Stimulated activated CD8-positive, alpha-beta memory T cell treated with anti-CD3 and anti-CD28 coated beads, Interleukin-12 subunit alpha, Interleukin-12 subunit beta, amount 100 ng/mL, for 24 hours (primary cell): Measurements from ENCODE around the gene LCE1D.

ENCODE experiments used
- DNase-seq: peaks from one replicate; pipeline ENCODE4 v3.0.0-alpha.2; 2020; ENCODE audit errors: extremely low read depth

The LCE1D gene

DNA sequence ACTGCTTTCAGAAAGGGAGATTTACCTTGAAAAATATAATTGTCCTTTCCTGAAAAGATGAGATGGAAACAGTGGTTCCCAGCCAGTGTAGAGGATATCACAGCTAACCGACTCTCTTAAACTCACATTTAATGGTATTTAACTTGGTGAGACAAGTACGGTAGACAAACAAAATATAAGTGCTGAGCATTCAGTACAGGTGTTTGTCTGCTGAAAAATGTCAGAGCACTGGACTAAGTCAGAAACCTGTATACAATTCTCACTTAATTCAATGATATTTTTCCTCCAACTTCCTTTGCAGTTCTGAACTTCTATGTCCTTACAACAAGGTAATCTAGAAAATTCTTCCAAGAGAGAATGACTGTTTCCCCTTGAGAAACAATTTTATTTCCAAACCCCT, 15.2 kb downstream of the LCE1D start, which contains the start of gene LCE1B:
LCE1B (plus strand) TSS at position 301 of the 400 bp plus-strand sequence. CDS start 476 bp downstream, outside the sequence.
- DNase-seq = no peak

DNA sequence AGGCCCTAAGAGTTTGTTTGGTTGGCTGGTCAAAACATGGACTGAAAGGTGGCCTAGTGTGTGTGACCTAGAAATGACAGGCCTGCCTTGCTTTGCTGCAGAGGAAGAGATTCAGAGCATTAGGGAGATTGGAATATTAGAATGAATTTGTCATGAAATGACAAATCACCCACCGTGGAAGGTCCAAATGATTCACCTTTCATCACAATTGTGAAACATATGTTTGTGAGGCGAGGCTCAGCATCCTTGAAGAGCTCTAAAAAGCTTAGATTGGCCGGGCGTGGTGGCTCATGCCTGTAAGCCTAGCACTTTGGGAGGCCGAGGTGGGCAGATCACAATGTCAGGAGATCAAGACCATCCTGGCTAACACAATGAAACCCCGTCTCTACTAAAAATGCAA, 20.8 kb downstream of the LCE1D start:
- DNase-seq = no peak

DNA sequence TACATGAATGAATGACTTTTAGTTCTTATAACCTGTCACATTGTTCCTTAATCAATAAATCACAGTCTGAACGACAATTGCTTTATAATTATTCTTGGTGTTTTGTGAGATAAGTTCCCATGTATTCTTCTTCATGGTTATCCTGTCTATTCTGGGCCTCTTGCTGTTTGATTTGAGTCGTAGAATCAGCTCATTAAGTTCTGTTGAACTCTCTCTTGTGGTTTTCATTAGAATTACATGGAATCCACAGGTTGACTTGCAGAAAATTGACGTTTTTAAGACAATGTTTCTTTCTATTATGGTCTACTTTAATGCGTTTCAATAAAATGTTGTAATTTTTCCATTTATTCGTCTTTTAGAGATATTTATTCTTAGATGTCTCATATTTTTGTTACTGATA, 26.8 kb downstream of the LCE1D start:
- no peak for DNase-seq

DNA sequence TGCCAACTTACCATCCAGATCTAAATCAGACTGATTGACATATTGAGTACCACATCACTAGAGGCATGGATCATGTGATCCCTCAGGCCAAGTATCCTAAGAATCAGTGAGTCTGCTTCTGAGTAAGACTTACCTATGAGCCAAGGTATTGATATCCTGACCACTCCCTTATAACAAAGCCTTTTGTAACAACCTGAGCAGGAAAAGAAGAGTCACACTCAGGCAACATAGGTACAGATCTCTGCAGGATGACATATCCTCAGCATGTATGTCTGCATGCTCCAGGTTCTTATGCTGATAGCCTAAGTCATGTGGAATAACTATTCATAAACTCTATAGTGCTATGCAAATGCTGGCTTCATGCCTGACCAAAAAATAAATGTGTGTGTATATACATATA, 28.4 kb downstream of the LCE1D start:
- DNase-seq = no peak

DNA sequence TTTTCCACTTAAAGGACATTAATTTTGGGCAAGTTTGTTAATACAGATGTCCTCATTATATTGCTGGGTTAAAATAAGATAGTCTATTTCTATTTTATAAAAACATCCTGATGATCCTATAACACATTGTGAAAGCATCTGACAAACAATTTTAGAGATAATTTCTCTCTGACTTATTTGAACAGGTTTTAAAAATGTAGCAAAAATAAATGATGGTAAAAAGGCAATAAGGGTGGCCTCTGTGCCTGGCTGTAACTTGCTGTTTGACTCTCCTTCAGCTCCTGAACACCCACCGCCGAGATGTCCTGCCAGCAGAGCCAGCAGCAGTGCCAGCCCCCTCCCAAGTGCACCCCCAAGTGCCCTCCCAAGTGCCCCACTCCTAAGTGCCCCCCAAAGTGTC, 30.7 kb downstream of the LCE1D start, which contains the start of gene LCE1A:
LCE1A (plus strand) TSS at position 301 of the 400 bp plus-strand sequence; CDS start at position 301, 0 bp downstream.
- DNase-seq = no peak

DNA sequence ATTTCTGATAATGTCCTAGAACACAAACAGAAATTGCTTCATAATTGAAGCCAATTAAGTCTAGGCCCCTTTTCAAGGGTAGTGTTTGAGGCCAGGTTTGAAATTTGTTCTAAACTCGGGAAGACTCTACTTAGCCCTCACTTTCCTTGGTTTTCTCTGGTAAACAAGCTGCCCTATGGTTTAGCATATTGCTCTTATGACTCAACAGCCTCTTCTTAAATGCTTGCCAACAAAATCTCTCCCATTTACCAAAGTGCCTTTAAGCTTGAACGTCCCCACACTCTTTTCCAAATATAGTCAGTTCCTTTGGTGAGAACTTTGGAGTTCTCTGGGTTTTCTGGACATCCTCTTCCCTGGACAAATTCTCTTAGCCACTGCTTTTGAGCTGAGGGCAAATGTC, 40.3 kb downstream of the LCE1D start:
- no peak for DNase-seq

DNA sequence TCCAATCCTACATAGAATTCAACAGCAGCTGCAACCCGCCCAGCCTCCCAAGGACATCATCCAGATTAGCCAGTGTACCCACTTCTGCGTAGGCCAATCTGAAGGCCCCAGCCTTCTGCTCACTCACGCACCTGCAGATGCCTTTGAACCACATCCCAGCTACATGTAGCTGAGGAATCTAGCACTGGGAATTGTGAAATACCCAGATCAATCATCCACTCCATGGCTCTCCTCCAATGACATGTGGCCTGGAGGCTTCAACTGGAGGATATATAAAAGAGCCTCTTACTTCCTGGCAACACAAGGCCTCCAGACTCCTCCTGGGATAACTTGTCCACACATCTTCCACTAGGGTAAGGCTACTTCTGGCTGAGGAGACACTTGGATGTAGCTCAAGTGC, 46.0 kb downstream of the LCE1D start, which contains the start of gene LCE6A:
LCE6A (plus strand) TSS at position 301 of the 400 bp plus-strand sequence. CDS start 665 bp downstream, outside the sequence.
- no peak for DNase-seq
